ENCODE measurements around the gene GMPPA.

GRCh38 chr2:219476652-219477151, 22.0 kb upstream of the GMPPA start:
- TF ChIP-seq POLR2A (IDR thresholded peaks at IDR 0.05; ENCODE audit: low read length) (no peak), GATA1 (IDR thresholded peaks at IDR 0.05; ENCODE audit: low read depth, low read length) (no peak)
